ENCODE results near the gene AGTPBP1. TPM values are rescaled to one million over a fixed set of nuclear protein-coding genes. Genes with fewer than 3 reads are reported as not detected.

The AGTPBP1 gene
- total and polyA plus RNA-seq, 2 experiments from 2014 or later = 31.4 to 58.0 TPM

DNA sequence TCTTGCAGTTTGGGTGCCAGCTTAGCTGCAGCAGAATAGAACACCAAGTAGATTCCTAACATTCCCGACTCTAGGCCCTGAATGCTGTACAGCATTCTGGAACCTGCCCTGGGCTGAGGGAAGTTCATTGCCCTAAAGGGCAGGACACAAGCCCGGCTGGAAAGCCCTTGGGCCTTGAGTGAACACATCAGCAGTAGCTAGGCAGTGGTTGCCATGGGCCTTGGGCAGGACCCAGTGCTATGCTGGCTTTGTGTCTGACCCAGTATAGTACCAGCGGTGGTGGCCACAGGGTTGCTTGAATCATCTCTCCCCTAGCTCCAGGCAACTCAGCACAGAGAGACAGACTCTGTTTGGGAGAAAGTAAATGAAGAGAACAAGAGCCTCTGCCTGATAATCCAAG is 137.8 kb downstream of the AGTPBP1 start:
- H3K9me3 Mint-ChIP-seq = no peaks in the 10 kb centered on the region
- Histone ChIP-seq H4K20me1 (replicated peaks; ENCODE audit: insufficient read depth) (no peaks in the 10 kb centered on the region), H3K4me3 (no peak overlapping the region), H3K9me2 (ENCODE audit: insufficient read depth) (no peaks in the 10 kb centered on the region; the same call in 1 of the 2 replicates), H3K27me3 (ENCODE audit: insufficient read depth) (no peaks in the 10 kb centered on the region), H3K79me2 (replicated peaks; ENCODE audit: insufficient read depth) (no peaks in the 10 kb centered on the region; the same call in 1 of the 2 replicates), H3F3A (replicated peaks; ENCODE audit: low read depth) (no peaks in the 10 kb centered on the region), H3K4me1 (ENCODE audit: insufficient read depth) (0 out of 2 replicates have a peak, but pooled peaks cover 3% of the 10 kb centered on the region), H2AFZ (no peak overlapping the region), H3K36me3 (ENCODE audit: insufficient read depth) (no peaks in the 10 kb centered on the region), H3K4me2 (no peak overlapping the region), H3K27ac (ENCODE audit: low read depth) (no peak overlapping the region)
- no peak overlapping the region for H3K4me3 Mint-ChIP-seq
- H3K27ac Mint-ChIP-seq = peak overlapping the region; percentile 18; the same call in 1 of the 2 replicates
- DNase-seq (ENCODE audit: low spot score) (no peak), ATAC-seq (no peak)
- no peak for TF ChIP-seq EZH2phosphoT487 (IDR thresholded peaks at IDR 0.05; ENCODE audit: unreplicated experiment)
- TF ChIP-seq, protein P1, sequence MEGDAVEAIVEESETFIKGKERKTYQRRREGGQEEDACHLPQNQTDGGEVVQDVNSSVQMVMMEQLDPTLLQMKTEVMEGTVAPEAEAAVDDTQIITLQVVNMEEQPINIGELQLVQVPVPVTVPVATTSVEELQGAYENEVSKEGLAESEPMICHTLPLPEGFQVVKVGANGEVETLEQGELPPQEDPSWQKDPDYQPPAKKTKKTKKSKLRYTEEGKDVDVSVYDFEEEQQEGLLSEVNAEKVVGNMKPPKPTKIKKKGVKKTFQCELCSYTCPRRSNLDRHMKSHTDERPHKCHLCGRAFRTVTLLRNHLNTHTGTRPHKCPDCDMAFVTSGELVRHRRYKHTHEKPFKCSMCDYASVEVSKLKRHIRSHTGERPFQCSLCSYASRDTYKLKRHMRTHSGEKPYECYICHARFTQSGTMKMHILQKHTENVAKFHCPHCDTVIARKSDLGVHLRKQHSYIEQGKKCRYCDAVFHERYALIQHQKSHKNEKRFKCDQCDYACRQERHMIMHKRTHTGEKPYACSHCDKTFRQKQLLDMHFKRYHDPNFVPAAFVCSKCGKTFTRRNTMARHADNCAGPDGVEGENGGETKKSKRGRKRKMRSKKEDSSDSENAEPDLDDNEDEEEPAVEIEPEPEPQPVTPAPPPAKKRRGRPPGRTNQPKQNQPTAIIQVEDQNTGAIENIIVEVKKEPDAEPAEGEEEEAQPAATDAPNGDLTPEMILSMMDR (conservative IDR thresholded peaks at IDR 0.05; ENCODE audit: low read depth in 2 of 2) = no peak
- no peak for TF ChIP-seq JUNB (IDR thresholded peaks at IDR 0.05; ENCODE audit: unreplicated experiment)
- TF ChIP-seq, protein P2, sequence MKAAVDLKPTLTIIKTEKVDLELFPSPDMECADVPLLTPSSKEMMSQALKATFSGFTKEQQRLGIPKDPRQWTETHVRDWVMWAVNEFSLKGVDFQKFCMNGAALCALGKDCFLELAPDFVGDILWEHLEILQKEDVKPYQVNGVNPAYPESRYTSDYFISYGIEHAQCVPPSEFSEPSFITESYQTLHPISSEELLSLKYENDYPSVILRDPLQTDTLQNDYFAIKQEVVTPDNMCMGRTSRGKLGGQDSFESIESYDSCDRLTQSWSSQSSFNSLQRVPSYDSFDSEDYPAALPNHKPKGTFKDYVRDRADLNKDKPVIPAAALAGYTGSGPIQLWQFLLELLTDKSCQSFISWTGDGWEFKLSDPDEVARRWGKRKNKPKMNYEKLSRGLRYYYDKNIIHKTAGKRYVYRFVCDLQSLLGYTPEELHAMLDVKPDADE (IDR thresholded peaks at IDR 0.05) = no peak
- no peak for TF ChIP-seq ZNF114 (CRISPR knock-in tag; IDR thresholded peaks at IDR 0.05)
- TF ChIP-seq EZH2 (IDR thresholded peaks at IDR 0.05; ENCODE audit: low read depth, unreplicated experiment) = no peak
- TF ChIP-seq, protein P3, sequence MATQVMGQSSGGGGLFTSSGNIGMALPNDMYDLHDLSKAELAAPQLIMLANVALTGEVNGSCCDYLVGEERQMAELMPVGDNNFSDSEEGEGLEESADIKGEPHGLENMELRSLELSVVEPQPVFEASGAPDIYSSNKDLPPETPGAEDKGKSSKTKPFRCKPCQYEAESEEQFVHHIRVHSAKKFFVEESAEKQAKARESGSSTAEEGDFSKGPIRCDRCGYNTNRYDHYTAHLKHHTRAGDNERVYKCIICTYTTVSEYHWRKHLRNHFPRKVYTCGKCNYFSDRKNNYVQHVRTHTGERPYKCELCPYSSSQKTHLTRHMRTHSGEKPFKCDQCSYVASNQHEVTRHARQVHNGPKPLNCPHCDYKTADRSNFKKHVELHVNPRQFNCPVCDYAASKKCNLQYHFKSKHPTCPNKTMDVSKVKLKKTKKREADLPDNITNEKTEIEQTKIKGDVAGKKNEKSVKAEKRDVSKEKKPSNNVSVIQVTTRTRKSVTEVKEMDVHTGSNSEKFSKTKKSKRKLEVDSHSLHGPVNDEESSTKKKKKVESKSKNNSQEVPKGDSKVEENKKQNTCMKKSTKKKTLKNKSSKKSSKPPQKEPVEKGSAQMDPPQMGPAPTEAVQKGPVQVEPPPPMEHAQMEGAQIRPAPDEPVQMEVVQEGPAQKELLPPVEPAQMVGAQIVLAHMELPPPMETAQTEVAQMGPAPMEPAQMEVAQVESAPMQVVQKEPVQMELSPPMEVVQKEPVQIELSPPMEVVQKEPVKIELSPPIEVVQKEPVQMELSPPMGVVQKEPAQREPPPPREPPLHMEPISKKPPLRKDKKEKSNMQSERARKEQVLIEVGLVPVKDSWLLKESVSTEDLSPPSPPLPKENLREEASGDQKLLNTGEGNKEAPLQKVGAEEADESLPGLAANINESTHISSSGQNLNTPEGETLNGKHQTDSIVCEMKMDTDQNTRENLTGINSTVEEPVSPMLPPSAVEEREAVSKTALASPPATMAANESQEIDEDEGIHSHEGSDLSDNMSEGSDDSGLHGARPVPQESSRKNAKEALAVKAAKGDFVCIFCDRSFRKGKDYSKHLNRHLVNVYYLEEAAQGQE (IDR thresholded peaks at IDR 0.05; ENCODE audit: unreplicated experiment) = no peak
- no peak for TF ChIP-seq NANOG (IDR thresholded peaks at IDR 0.05; ENCODE audit: borderline replicate concordance)
- no peak for TF ChIP-seq POLR2AphosphoS5 (IDR thresholded peaks at IDR 0.05; ENCODE audit: low read depth)
- no peak for TF ChIP-seq STAT1 (IDR thresholded peaks at IDR 0.05; ENCODE audit: unreplicated experiment)
- TF ChIP-seq CREB1 (CRISPR knock-in tag; IDR thresholded peaks at IDR 0.05; ENCODE audit: low read depth) = no peak
- TF ChIP-seq, protein P4, sequence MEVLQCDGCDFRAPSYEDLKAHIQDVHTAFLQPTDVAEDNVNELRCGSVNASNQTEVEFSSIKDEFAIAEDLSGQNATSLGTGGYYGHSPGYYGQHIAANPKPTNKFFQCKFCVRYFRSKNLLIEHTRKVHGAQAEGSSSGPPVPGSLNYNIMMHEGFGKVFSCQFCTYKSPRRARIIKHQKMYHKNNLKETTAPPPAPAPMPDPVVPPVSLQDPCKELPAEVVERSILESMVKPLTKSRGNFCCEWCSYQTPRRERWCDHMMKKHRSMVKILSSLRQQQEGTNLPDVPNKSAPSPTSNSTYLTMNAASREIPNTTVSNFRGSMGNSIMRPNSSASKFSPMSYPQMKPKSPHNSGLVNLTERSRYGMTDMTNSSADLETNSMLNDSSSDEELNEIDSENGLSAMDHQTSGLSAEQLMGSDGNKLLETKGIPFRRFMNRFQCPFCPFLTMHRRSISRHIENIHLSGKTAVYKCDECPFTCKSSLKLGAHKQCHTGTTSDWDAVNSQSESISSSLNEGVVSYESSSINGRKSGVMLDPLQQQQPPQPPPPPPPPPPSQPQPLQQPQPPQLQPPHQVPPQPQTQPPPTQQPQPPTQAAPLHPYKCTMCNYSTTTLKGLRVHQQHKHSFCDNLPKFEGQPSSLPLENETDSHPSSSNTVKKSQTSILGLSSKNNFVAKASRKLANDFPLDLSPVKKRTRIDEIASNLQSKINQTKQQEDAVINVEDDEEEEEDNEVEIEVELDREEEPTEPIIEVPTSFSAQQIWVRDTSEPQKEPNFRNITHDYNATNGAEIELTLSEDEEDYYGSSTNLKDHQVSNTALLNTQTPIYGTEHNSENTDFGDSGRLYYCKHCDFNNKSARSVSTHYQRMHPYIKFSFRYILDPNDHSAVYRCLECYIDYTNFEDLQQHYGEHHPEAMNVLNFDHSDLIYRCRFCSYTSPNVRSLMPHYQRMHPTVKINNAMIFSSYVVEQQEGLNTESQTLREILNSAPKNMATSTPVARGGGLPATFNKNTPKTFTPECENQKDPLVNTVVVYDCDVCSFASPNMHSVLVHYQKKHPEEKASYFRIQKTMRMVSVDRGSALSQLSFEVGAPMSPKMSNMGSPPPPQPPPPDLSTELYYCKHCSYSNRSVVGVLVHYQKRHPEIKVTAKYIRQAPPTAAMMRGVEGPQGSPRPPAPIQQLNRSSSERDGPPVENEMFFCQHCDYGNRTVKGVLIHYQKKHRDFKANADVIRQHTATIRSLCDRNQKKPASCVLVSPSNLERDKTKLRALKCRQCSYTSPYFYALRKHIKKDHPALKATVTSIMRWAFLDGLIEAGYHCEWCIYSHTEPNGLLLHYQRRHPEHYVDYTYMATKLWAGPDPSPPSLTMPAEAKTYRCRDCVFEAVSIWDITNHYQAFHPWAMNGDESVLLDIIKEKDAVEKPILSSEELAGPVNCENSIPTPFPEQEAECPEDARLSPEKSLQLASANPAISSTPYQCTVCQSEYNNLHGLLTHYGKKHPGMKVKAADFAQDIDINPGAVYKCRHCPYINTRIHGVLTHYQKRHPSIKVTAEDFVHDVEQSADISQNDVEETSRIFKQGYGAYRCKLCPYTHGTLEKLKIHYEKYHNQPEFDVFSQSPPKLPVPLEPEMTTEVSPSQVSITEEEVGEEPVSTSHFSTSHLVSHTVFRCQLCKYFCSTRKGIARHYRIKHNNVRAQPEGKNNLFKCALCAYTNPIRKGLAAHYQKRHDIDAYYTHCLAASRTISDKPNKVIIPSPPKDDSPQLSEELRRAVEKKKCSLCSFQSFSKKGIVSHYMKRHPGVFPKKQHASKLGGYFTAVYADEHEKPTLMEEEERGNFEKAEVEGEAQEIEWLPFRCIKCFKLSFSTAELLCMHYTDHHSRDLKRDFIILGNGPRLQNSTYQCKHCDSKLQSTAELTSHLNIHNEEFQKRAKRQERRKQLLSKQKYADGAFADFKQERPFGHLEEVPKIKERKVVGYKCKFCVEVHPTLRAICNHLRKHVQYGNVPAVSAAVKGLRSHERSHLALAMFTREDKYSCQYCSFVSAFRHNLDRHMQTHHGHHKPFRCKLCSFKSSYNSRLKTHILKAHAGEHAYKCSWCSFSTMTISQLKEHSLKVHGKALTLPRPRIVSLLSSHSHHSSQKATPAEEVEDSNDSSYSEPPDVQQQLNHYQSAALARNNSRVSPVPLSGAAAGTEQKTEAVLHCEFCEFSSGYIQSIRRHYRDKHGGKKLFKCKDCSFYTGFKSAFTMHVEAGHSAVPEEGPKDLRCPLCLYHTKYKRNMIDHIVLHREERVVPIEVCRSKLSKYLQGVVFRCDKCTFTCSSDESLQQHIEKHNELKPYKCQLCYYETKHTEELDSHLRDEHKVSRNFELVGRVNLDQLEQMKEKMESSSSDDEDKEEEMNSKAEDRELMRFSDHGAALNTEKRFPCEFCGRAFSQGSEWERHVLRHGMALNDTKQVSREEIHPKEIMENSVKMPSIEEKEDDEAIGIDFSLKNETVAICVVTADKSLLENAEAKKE (CRISPR knock-in tag; IDR thresholded peaks at IDR 0.05) = no peak
- TF ChIP-seq ZNF331 (CRISPR knock-in tag; IDR thresholded peaks at IDR 0.05; ENCODE audit: low read depth) = no peak
- H3K4me1 Mint-ChIP-seq = peaks cover 22% of the 10 kb centered on the region
- no peaks in the 10 kb centered on the region for H3K27me3 Mint-ChIP-seq (ENCODE audit: insufficient read depth, low read depth, poor library complexity)
- H3K36me3 Mint-ChIP-seq (ENCODE audit: low read depth) = no peaks in the 10 kb centered on the region
